Activated T-helper 1 cell treated with anti-CD3 and anti-CD28 coated beads, Interleukin-2, amount 50 U/mL, for 16 hours (primary cell): Measurements from ENCODE around the gene MTCH1.
"Not testable (repeated sequence)": the region's sequence is repeated elsewhere in the genome, so short reads cannot be mapped to it uniquely, and the experiment has no call there.

Experiments used
- DNase-seq, 2 donors: peaks; one replicate each; pipeline ENCODE4 v3.0.0-alpha.2; 2020; ENCODE audit warnings: low read depth in 1 of 2, low spot score in 1 of 2

MTCH1 gene

DNA sequence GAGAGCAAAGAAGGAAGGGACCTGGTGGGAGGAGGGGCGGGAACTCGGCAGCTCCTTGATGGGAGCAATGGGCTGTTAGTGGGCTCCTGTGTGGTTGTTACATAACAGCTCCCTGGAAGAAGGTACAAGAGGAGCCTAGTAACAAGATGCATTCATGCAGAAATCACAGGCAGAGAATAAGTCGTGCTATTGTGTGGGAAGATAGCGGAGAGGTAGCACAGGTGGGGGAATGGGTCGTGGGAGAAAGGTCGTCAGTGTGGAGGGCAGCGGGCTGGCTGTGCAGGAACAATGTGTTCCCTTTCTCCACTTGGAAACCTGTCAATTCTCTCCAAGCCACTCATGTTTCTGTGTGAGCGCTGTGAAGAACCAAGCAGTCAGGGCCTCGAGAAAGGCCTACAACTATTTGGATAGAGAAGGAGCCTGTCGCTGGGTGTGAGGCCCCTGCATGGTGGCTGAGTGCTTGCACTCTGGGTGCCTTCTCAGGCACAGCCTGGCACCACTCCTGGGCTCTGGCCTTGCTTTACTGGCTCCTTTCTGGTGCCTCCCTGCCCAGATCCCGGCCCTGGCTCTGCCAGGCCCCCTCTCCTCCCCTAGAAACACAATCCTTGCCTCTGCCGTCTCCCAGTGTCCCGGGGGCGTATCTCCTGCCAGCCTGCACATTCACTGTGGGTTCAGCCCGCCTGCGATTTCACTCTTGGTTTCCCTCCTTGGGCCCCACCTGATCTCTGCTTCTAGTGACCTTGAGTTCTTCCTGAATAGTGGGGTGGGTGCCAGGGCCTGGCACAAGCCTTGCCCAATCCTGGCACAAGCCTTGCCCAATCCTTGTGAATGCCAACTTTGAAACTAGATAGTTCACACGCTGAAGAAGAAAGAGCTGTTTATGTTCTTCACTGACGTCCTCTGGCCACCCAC is 12.1 kb upstream of the MTCH1 start:
- no peak for DNase-seq

DNA sequence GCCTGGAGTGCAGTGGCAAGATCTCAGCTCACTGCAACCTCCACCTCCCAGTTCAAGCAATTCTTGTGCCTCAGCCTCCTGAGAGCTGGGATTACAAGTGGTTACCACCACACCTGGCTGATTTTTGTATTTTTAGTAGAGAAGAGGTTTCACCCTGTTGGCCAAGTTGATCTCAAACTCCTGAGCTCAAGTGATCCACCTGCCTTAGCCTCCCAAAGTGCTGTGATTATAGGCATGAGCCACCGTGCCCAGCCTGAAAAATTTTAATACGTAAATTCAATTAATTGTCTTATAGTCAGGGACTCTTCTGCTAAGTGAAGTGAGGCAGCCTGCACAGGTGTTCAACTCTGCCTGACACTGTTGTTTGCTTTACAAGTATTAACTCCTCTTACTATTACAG is 4.4 kb upstream of the MTCH1 start:
- not testable (repeated sequence) for DNase-seq

DNA sequence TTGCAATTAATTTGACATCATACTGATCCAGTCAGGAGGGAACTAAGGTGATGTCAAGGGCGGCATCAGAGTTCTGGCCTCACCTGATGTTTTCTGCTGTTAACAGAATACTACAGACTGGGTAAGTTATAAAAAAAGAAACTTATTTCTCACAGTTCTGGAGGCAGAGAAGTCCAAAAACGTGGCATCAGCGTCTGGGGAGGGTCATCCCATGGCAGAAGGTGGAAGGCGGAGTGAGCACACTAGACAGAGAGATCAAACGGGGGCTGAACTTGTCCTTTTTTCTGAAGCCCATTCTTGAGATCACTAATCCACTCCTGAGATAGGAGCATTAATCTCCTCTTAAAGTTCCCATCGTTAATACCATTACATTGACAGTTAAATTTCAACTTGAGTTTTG is 3.3 kb upstream of the MTCH1 start:
- DNase-seq = no peak

DNA sequence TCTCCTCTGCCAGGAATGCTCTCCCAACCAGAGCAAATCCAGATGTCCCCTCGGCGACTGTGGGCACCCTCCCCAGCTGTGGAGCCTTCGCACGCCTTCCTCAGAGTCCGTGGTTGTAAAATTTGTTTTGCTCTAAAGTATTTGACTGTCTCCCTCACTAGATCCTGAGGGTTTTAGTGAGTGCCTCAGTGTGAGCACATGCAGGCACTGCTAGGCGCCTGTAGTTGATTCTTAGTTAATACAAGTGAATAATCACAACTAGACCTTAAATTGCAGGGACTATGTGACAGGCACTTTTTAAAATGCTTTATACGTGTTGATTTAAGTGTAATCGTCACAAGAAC is 680 bp upstream of the MTCH1 start:
- DNase-seq = no peak

DNA sequence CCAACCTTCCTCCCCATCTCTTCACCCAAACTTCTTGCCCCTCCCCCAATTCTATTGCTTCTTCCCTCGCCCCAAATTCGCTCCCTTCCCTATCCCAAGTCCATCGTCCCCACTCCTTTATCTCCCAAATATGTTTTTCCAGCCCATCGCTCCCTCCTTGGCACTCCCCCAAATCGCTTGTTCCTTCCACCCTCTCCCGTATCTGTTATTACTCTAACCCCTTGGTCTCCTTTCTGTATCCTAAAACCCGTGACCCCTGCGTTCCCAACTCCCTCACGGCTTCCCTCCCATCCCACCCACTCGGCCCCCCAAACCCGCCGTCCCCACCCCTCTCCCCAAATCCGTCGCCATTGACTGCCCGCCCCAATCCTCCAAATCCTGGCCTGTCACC is 584 bp downstream of the MTCH1 start:
- DNase-seq = no peak

DNA sequence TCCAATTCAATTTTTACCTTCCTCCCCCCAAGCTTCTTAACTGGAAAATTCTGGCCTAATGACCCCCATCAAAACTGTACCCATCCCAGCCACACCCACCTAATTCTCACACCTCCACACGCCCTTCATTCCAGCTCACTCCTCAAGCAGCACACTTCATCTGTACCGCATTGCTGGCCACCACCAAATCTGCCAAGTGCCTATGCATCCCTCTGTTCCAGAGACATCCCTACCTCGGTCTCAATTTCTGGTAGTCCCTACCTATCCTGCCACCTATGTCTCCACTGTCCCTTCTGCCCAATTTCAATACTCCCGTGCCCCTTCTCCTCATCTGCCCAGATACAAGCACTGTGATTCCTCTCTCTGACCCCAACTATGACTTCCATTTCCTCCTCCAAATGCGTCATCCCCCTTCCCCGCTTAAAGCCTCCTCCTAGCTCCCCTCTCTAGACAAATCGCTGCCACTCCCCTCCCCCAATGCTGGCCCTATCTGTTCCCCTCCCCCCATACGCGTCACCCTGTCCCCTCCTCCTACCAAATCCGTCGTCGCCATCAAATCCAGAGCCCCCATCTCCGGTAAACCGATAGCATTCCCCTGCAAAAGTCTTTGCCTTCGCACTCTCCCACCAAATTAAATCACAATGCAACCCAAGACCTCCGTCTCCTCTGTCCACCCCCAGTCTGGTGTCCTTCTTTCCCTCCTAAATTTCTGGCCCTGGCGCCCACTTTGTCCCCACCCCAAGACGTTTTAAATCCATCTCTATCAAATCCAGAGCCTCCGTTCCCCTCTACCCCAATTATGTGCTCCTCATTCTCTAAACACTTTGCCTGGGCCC is 1.2 kb downstream of the MTCH1 start:
- no peak for DNase-seq

DNA sequence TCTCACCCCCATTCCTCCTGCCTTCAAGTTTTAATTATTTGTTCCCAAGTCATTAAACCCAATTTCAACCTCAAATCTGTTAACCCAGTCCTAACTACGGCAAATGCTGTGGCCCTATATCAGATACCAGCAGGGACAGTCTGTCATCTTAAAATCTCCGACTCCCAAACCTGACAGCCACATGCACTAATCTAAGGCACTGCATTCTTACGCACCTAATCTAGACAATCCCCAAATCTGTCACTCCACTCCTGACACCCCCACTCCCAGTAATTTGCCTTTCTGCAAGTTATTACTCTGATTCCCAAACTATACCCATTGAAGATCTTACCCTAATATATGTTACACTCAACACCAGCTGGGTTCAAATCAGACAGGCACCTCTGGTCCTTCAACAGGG is 2.5 kb downstream of the MTCH1 start:
- DNase-seq = no peak

DNA sequence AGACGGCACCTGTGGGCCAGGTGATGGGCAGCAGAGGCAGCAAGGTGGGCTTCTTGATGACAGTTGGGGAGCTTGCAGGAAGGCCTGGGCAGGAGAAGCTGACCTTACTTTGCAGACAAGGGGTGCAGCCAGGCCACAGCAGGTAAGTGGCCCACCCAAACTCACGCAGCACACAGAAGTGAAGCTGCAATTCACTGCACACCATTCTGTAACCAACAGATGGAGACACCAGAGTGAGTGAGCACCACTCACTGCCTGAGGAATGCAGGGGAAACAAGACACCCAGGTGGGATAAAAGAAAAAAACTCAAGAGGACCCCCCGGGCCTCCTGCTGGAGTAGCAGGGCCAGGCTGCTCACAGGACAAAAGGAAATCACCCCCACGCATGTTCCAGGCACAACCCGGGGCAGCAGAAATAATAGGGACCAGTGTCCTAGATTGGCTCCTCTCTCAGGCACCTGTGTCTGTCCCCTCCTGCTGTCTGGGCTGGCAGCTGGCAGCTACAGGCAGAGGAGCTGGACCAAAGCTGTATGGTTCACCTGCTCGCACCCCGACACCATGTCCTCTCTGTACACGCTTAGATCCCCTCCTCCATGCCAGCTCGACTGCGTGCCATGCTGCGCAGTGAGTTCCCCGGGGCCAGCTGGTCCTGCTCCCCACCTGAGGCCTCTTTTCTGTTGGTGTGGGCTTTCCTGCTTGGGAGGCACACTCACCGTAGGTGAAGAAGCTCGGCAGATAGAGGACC is 4.9 kb downstream of the MTCH1 start:
- DNase-seq = no peak

DNA sequence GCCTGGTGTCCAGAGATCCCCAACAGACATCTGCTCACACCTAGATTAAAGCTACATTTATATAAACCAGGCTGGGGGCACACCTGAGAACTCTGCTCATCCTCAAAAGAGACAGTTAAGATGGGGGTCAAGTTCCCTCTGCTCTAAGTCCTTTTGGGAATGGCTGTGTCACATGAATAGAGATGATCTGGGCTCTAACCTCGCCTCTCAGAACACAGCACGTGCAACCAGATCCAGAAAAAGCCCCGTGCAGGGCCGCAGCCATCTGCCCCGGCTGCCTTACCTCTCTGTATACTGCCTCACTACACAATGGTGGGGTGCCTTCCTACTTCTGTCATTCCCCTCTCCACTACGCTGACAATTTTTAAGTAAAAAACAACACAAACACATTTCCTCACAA is 5.9 kb downstream of the MTCH1 start:
- DNase-seq = no peak

DNA sequence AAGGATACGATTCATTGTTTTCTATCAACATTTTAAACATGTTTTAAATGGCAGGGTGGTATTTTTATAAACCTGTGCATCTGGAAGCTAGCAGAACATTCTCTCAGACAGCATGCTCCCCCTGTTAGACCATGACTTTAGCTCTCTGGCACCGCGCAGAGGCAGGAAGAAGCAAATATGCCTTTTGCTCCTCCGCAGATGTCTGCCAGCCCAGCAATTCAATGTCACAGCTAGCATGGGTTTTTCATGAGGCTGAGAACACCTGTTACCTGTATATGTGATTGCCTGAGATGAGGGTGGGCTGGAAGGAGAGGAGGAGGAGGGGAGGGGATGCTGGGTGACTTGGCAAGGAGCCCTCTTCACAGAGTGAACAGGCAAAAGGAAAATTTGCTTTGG is 6.7 kb downstream of the MTCH1 start:
- no peak for DNase-seq

DNA sequence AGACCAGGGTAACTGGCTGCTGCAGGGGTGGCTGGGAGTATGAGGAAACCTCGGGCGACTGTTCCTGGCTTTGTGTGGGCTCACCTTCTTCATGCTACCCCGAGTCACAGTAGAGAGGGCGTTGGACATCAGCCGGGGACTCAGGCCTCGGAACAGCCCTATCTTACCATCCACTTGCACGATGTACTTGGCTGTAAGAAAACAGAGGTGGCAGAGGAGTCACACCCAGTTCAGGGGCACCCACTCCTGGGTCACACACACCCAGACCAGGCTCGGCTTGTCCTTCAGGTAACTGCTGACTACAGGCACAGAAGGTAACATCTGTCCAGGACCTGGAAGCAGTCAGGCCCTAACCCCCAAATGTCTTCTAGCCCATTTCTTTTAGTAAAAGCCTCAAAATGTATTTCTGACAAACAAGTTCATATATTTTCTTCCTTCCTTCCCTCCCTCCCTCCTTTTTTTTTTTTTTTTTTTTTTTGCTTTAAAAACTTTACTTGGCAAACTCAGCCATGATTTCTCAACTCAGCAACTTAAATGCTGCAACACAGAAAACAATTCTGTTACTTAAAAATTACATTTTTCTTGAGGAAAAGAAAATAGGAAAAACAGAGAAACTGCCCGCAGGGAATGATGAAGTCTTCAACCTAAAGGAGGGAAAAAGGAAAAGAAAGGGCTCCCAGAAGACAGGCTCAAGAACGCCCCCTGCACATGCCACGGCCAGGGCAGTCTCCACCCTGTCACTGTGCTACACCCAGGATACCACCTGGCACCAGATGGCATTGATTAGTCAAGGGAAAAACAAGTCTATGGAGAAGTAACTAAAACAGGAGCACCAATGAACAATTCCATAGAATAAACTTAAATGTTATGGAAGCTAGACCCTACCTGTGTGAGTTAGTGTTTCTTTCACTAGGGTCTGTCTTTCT is 7.3 kb downstream of the MTCH1 start:
- DNase-seq = no peak

DNA sequence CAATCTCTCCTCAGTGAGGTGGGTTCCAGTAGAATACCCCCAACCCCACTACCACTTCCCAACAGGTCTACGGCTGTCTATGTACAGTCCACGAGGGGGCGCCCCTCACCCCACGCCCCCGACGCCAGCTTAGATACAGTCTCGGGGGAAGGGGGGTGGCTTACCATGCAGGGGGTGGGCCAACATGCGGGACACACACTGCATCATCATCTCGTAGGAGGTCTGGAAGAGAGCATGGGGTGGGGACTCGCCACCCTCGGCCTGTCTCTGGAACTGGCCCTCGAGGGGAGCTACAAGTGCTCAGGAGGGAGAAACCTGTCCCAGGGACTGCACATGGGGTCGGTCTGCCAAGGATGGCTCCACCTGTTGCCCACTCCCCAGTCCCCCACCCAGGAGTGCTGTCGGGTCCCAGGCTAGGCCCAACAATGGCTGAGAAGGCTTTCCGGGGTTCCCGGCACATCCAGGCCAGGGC is 8.5 kb downstream of the MTCH1 start:
- DNase-seq = no peak

DNA sequence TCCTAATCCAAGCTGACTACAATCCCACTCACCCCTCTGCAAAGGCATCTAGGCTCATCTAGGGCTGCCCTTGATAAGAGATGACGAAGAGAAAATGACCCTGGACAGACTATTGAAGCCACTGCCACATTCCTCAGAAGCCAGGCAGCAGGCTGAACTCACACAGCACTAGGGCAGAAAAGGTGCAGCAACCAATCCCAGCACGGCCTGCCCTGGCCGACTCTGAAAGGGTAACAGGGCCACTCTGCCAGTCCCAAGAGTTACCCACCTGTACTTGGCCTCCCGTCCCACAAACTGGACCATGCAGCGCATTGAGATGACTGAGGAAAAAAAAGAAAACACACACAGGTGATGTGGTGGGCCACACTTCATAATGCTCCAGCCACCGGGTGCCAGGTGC is 9.1 kb downstream of the MTCH1 start:
- DNase-seq = no peak

DNA sequence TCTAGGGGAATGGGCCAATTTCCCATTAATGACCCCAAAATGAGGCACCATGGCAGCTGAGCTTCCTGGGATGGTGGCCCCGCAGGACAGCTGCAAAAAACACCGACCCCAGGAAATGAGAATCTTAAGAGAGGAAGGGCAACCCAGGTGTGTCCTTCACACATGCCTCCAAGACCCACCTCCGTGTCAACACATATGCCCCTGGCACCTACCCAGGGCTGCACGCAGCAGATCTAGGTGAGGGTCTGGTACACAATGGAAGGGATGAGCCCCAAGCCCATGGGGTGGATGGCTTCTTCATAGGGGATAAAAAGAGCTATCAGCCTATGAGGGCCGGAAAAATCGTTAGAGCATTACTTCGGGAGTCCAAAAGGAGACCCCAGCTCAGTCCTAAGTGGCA is 9.5 kb downstream of the MTCH1 start:
- no peak for DNase-seq

DNA sequence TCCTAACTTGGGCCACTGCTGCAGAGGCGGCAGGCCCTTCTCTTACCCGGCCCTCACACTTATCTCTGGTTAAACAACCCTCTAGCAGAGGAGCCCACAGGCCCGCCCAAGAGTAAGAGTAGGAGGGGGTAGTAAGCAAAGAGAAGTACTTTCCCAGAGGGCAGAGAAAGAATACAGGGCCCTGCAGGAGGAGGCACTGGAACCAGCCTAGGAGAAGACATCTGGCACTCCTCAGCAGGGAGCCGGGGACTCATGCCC is 10.1 kb downstream of the MTCH1 start:
- DNase-seq = no peak

DNA sequence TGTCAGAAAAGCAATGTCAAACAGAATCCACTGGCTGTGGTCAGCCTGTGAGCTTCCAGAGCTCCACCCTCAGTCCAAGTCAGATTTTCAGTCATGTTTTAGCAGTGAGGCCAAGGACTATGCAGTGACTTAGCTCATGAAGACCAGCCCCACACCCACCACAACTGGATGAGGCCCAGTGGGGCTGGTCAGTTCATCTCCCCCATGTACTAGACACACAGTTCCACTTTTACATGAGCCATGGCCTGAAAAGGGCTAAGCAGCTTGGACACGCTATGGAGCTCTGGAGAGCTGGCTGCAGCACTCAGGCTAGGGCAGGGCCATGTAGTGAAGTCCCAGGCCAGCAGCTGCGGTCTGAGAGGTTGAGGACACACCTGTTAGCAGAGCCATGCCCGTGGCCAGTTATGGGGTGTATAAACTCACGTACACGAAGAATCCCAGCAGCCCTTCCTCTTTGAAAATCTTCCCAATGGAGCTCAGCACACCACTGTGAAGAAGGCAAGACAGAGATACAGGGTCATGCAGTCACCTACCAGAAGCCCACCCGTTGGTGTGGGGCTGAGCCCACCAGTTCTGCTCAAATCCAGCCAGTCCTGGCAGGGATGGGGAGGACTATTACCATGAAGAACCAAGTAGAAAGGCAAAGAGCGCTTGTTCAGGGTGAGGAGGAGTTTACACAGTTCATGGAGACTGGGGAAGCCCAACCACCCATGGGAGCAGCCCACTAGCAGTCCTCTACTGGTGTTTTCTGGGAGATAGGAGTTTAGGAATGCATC is 10.6 kb downstream of the MTCH1 start:
- DNase-seq = no peak

DNA sequence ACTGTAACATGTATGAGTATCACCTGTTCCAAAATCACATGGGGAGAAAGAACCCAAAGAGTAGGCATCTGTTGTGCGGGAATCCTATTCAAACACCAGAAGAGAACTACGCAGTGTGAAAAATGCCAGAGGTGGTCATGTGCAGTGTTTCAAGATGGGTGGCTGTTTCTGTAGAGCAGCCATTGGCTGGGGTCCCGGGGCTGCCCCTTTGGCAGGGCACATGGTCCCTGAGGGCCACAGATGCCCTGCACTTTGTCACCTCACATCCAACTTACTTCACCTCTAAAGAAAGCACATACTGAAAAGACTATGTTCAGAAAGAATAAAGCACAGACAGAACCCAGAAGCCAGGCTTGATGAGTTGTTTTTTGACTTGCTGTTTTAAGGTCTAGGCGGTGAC is 12.3 kb downstream of the MTCH1 start:
- DNase-seq = no peak

DNA sequence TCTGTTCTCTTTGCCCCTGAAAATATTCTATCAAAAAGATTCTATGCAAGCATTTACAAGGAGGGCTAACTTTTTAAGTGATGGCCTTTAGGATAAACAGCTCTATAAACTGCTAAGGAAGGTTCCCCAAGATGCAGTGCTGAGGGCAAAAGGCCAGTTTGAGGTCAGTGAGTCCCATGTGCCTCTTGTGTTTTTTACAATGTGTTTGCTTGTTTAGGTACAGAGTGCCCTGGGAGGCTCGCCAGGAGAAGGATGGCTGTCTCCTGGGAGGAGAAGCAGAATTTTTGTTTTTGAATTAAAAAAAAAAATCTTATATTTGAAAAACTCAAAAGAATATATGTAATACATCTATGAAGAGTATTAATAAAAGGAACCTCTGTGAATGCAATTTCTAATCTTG is 12.8 kb downstream of the MTCH1 start:
- no peak for DNase-seq

DNA sequence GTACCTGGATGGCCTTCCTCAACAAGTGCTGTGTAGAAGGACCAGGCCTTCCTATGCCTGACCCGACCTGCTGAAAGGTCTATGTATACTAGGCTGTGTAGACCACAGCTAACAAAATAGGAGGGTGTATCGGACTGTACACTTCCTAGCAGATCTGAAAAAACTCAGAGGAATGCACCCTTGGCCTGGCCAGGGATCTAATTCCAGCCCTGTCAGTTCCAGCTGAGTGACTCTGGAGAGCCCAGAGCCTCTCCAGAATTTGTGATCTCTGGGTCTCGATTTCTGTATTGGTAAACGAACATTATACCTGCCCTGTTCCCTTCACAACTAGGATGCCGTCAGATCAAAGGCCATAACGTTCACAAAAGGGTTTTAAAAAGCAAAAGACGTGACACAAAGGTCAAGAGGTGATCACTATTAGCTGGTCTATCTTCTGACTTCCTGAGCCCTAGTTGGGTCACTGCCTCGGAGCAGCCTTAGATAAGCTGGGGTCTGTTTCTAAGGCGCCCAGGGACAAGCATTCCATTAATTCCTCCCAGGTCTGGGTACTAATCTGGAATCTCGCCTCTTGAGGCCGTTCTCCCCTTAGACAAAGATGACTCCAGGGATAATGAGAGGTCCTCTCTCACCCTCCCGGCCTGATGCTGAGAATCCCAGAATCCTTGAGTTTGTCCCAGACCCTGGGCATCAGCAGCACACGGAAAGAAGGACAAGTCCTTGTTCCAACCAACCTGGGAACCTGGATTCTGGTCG is 13.9 kb downstream of the MTCH1 start:
- no peak for DNase-seq
